G401.6 (cell line): ENCODE measurements around the gene ARHGAP8.
"Not testable (repeated sequence)": the region's sequence is repeated elsewhere in the genome, so short reads cannot be mapped to it uniquely, and the experiment has no call there.

Experiments
- FAIRE-seq: peaks from 2 replicates; lab custom pipeline; 2012; peaks lifted over from hg19 to GRCh38; lab: Jason Lieb, UNC

Gene ARHGAP8

DNA sequence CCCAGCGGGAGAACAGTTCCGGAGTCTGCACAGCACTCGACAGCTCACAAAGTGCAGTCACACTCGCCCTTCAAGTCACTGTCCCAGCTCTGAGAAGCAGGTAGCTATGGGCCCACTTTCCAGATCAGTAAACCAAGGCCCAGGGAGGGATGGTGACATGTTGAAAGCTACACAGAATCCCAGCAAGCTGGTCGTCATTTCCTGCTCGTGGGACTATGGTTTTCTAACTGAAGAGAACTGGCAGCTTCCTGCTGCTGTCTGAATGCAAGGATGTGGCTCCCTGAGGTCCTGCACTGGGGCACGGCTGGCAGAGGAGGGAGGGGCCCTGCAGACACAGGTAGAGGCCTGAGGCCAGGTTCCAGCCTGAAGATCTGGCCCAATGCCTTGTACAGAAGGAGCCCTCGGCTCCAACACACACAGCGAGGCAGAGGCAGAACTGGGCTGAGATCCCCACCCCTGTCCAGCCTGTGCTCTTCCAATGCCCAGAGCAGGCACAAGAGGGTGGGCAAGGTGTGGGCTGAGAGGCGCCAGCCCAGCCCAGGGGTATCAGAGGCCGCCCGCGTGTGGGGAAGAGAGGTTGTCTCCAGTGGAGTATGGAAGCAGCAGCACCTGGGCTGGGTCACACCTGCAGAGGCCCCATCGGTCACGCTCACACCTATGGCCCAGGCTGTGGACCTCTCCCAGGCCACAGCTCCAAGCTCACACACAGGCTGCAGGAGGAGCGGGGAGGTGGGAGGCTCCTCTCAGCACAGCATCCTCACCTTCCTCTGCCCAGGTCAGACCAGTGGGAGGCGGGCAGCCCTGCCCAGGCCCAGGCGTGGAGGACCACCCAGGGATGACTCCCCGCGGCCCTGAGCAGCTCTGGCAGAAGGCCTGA is 138.3 kb downstream of the ARHGAP8 start:
- no peak for FAIRE-seq

DNA sequence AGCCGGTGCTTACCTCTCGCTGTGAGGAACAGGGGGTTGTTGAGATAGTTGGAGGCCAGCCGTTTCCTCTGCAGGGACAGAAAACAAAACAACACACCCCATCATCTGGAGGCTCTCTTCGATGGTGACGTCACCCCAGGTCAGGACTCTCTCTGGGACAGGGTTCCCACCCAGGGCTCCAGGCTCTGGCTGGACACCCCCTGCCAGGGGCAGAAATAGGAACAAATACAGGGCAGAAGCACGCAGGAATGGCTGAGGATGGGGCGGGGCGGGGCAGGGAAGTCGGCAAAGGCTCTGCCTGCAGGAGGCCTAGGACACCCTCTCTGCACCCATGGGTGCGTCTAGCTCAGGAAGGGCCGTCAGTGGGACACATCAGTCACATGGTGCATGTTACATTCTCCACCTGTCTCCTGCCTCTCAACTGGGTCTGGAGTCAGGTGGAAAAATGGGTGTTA is 138.9 kb downstream of the ARHGAP8 start:
- FAIRE-seq, result no peak

GRCh38 chr22:44891791-44892190 is 139.4 kb downstream of the ARHGAP8 start:
- FAIRE-seq, result no peak

GRCh38 chr22:44892243-44892642 is 139.9 kb downstream of the ARHGAP8 start:
- no peak for FAIRE-seq

- no peak for FAIRE-seq
These were observed 140.7 kb downstream of the ARHGAP8 start for GRCh38 chr22:44892803-44893730.

GRCh38 chr22:44893731-44894080 is 141.3 kb downstream of the ARHGAP8 start:
- FAIRE-seq, result no peak

GRCh38 chr22:44894321-44894720 is 141.9 kb downstream of the ARHGAP8 start:
- FAIRE-seq, result no peak

DNA sequence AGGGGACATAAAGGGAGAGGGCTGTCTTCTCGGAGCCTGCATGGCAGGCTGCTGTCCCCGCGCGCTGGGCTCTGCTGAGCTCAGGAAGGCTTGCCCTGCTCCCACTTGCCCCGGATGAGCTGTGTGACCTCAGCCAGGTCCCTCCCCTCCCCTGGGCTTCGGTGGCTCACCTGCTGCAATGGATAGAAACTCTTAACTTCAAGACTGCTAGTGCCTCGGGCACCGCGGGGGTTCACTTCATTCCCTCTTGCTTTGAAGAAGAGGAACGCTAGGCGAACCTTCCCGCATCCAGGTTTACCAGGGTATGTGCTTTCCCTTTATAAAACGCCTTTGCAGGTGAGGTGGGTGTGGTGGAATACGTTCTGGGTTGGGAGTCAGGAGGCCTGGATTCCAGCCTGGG is 142.4 kb downstream of the ARHGAP8 start:
- FAIRE-seq, result no peak

DNA sequence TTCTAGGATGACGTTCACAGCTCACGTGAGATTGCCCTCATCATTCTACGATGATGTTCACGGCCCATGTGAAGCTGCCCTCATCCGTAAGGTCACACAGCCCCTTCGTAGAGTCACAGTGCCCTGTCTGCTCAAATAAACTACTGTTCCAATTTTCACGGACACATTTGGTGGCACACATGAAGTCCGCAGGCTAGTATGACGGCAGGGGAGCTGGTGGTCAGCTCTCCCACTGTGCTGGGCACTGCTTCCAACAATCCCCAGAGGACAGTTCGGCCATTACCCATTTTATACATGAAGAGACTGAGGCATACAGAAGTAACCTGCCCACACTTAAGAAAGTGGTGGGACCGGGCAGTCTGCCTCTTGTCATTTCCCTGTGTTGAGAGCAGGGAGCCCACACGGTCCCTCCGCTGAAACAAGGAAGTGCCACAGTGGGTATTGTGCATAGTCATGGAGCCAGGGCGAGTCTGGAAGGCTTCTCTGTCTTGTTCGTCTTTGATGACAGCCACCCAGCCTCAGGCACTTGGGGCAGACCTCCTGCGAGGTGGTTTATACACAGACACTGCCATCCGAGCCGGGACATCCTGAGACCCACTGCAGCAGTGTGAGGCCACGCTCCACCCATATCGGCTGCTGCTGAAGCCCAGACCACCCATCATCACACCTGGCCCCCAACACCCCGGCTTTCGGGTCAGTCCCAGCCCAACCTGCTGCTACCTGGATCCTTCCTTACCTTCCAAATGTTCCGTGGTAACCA is 143.1 kb downstream of the ARHGAP8 start:
- FAIRE-seq, result no peak

DNA sequence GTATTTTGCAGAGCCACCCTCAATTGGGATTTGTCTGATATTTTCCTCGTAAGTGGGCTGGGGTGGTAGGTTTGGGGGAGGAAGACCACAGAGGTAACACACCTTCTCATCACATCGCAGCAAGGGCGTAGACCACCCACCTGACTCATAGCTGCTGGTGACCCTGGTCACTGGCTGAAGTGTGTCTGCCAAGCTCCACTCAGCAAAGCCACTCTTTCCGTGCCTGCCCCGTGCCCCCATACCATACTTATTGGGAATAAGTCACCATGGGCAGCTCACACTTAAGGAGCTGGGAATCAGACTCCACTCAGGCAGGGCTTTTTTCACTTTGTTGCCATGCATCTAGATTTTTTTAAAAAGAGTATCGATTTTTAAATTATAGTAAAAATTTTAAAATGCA is 145.9 kb downstream of the ARHGAP8 start:
- no peak for FAIRE-seq

DNA sequence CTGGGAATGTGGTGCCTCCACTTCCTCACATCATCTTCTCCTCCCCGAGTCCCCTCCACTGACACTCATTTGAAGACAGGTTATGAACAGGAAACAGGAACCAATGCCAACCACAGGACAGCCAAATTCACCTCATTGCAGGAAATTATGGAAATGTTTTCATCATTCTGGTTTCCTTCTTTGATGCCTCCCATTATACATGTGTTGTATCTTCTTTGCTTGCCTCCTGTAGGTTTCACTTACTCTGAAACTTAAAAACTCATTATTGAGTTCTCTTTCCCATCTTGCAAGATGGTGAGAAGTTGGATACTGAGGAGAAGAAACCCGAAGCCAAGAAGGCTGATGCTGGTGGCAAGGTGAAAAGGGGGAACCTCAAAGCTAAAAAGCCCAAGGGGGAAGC is 148.9 kb downstream of the ARHGAP8 start:
- FAIRE-seq, result no peak

DNA sequence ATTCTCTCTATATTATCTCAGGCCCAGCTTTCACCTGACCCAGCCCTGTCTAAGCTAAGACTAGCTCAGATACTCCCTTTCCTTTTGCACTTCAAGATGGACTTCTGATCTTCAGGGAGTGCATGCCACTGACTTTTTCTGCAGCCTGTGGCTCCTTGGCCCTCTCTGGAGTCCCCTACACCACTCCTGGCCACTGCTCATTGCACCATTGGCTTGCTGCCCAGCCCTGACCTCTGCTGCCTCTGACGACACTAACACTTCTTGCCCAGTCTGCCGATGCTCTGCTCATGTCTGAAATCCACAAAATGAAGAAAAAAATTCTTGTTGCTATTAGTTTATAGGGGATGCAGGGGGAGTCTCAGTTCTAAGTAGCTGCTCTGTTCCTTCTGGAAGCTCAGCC is 150.8 kb downstream of the ARHGAP8 start:
- not testable (repeated sequence) for FAIRE-seq

DNA sequence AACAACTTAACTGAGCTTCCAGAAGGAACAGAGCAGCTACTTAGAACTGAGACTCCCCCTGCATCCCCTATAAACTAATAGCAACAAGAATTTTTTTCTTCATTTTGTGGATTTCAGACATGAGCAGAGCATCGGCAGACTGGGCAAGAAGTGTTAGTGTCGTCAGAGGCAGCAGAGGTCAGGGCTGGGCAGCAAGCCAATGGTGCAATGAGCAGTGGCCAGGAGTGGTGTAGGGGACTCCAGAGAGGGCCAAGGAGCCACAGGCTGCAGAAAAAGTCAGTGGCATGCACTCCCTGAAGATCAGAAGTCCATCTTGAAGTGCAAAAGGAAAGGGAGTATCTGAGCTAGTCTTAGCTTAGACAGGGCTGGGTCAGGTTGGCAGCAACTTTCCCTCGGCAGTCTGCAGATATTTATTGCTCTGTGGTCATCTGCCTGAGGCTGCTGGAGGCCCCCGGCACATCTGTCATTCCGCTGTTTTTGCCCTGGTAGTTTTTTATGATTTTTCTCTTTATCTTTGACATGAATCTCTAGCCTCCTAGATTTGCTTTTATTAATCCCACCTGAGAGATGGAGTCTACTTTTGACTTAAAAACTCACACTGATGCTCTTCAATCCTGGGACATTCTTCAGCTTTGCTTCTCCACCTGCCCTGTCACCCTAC is 152.2 kb downstream of the ARHGAP8 start:
- FAIRE-seq, result not testable (repeated sequence)

DNA sequence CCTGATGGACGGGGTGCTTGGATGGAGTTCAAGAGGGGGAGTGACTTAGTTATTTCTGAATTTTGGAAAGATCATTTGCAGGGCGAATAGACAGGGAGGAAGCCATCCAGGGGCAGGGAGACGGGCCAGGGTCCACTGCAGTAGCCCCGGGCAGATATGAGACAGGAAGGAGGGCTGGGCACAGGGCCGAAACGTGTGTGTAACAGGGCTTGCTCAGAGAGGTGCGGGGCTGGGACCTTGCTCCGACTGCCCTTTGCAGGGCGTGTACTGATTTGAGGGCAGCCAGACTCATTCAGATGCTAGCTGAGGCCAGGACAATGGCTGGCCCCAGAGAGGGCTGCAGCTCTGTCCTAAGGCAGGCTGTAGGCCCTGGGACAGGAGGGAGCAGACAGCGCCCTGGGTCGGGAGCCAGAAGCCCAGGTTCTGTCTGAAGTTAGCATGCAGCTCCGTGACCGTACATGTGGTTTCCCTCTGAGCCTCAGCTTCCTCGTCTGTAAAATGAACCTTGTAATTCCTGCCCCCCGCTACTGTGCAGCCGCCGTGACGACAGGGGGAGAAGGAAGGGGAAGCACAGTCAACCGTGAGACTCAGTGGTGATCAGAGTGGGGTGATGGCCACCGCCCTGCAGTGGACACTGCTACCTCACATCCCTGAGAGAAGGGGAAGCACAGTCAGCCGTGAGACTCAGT is 154.0 kb downstream of the ARHGAP8 start:
- FAIRE-seq, result no peak

DNA sequence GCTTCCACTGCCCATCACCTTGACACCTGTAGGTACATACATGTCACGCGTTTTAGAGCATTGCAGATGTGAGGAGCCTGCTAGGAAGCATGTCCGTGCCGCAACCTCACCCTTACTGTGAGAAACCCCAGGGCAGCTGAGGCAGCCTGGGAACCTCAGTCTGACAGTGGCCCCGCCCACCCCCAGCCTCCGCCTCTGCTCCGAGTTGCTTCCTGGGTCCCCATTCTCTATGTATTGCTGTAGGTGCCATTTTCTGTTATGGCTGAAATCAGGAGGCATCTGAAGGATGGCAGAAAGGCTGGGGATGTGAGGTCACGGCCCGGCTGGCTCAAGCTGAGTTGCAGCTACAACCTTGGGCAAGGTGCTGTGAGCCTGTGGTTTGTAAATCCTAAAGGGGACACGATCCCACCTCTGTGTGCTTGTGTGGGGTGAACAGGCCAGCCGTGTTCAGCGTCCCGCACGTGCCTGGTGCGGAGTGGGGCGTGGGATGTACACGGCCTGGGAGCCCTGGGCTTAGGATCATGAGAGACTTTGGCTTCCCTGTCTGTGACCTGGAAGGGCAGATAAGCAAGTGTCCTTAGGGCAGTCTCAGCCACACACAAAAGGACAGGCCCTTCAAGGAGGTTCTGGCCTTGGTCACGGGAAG is 154.7 kb downstream of the ARHGAP8 start:
- FAIRE-seq, result no peak

DNA sequence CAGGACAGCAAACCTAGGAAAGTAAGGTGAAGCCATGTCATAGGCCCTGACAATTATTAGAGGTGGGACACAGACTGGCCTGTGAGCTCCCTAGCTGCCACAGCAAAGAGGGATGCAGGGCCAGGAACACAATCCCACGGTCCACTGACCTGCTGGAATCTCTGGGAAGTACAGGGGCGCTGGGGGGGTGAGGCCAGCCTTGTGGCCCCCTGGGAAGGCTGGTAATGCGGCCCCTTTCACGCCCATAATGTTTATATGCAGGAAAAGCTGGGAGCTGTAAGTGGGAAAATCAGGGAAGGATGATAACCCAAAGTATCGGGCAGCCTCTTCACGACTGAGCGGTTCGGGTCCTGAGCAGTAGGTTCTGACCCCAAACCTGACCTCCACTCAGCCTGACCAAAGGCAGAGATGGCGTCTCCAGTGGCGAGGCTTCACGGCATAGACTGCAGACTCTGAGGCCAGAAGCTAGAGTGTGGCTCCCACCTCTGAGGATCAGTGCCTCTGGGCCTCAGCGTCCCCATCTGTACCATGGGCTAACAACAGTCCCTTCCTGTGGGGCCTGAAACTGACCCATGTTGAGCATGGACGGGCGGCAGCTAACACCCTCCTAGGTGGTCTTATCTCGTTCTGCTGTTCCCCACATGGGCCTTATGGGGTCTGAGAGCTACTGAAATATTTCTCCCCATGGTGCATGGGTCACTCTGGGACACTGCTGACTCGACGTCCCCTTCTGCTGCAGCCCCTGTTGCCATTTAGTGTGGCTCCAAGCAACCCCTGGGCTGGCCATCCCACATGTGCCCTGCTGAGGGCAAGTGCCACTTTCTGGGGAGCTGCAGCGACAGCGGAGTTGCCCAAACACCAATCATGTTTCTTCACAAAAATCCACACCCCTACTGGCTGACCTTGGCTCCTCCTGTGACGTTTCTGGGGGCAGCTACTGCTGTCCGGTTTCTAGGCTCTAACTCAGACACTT is 155.7 kb downstream of the ARHGAP8 start:
- no peak for FAIRE-seq

DNA sequence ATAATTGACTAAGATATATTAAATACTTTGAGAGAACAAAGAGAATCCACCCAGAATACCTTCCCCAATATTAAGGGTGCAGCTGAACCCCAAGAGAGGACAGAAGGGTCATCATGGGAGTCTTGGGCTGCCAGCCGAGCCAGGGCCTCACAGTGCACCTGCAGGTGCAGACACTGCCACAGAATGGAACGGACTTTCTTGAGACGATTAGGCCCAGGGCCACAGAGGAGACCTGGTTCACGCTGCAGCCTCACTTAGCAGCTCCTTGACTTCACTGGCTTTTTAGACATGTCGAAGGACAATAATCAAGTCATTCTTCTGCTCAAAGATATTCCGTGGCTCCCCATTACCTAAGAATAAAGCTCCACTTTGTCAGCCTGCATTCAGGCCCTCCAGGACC is 156.9 kb downstream of the ARHGAP8 start:
- no peak for FAIRE-seq
